NCI-H1436 treated with DMSO at 0.1 percent for 48 hours (cell line): Measurements from ENCODE around the gene GIT1.

Experiments
- DNase-seq: peaks from one replicate; lab custom pipeline; 2025; lab: John Stamatoyannopoulos, UW

GIT1 gene

DNA sequence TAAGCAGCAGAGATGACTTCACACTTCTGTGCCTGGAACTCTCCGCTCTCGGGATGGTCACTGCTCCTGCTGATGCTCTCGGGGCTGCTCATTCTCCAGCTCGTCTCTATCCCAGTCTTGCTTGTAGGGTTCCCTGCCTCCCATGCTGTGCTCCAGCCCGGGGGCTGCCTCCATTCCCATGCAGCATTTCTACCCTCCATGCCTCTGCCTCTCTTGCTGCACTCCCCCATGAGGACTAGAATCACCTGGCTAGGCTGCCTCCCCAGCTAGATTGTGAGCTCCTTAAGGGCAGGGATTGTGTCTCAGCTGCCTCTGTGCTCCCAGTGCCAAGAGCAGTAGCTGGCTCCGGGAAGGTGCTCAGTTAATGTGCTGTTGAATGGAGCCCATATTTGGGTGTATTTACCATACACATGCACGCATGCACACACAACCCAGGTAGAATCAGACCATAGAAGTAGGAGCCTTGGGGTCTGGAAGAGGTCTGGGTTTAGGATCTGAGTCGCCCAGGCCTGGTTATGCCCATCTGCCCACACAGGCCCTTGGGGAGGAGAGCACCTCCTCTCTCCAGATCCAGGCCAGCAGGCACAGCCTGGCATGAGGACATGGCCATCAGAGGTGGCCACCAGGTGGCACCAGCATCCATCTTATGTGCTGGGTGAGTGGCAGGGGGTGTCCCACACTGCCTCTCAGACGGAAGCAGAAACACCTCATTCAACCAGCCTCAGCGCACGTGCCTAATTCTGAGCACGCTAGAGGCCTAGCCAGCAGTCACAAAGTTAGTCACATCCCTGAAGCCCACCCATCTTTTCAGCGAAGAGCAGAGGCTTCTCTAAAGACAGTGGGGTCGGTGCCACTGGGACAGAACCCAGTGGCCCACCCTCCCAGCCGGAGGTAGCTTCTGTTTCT, 9.3 kb downstream of the GIT1 start:
- DNase-seq = peak; percentile 45

GRCh38 chr17:29578626-29579485, 10.6 kb downstream of the GIT1 start:
- DNase-seq = no peak

GRCh38 chr17:29577385-29578211, 11.8 kb downstream of the GIT1 start:
- no peak for DNase-seq

- DNase-seq = no peak
These were observed 12.5 kb downstream of the GIT1 start for GRCh38 chr17:29577001-29577370.

DNA sequence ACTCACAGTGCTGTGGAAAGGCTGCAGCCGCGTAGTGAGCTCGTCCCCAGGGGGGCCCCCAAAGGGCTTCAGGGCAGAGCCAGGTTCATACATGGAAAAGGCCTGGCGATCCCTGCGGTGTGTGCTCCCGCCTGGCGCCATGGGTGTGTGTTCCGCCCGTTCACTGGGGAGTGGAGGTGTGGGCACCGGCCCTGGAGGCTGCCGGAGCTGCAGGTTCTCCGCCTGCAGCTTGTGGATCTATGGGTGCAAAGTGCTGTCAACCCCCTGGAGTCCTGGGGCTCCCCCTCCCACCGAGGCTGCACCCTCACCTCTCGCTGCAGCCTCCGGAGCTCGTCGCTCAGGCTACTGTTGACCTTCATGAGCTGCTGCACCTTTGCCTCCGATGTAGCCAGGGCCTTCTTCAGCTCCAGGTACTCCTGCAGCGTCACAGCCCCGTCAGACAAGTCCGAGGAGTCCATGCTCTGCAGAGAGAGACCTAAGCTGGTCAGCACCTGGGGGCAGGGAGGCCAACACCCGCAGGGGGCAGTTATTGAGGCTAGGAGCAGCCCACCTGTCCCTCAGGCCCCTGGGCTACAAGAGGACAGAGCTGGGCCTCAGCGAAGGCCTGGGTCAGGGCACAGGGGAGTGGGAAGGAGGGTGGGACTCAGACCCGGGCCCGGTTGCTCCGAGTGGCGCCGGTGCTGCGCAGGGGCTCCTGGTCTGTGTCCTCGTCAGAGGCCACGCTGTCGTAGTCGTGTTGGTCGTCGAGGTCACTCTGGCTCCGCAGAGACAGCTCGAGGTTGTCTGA, 13.0 kb downstream of the GIT1 start:
- no peak for DNase-seq

- DNase-seq = no peak
These were observed 13.8 kb downstream of the GIT1 start for GRCh38 chr17:29575511-29576213.

- DNase-seq = no peak
These were observed 14.5 kb downstream of the GIT1 start for GRCh38 chr17:29574732-29575510.

DNA sequence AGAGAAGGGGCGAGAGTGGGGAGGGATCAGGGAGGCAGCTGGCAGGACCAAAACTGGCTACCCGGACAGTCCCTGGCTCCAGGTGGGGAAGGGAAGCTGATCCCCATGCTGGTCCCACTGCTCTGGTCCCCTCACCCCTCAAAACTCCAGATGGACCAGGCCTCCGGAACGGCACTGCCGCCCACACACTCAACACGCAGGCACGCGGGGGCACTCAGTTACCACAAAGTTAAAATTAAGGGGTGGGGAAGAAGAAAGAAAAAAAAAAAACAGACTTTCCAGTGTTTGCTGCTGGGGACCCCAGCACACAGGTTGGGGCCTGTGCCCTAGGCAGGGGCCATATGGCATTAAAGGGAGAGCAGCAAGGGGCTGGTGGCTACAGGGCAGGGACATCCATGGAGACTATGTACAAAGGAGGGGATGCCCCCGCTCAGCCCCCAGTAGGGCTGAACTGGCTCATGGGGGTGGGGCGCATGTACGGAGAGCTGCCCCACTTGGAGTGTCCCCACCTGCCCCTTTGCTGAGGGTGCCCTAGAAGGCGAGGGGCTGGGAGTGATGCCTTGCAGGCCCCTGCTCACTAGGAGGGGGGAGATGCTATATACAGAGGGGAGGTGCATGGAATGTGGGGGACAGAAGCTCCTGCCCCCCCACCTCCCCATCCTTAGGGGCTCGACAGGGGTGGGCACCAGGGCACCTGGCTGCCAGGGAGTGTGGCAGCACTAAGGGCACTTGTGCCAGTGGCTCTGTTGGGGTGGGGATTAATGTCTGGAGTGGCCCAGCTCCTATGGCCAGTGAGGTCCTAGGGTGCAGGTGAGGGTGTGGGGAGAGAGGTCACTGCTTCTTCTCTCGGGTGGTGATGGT, 15.3 kb downstream of the GIT1 start:
- DNase-seq = no peak

GRCh38 chr17:29573558-29573869, 15.9 kb downstream of the GIT1 start:
- no peak for DNase-seq

GRCh38 chr17:29572691-29573557, 16.5 kb downstream of the GIT1 start:
- no peak for DNase-seq

DNA sequence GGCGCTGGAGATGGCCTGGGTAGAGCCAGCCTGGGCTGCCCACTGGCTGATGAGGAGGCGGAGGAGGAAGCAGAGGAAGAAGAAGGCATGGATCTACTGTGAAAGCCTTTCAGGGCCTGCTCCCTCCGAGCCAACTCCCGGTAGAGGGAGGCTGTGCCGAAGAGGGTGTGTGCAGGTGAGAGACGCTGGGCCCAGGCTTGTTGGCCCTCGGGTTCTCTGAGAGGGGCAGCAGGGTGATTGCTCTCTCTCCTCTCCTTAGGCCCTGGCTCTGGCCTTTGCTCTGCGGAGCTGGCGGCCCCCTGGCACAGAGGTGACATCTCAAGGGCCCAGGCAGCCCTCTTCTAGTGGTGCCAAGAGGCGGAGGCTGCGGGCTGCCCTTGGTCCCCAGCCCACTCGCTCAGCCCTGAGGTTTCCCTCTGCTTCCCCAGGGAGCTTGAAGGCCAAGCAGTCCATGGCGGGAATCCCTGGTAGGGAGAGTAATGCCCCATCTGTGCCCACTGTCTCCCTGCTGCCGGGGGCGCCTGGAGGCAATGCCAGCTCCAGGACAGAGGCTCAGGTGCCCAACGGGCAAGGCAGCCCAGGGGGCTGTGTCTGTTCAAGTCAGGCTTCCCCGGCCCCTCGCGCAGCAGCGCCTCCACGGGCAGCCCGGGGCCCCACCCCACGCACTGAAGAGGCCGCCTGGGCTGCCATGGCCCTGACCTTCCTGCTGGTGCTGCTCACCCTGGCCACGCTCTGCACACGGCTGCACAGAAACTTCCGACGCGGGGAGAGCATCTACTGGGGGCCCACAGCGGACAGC, 17.4 kb downstream of the GIT1 start:
- no peak for DNase-seq

GRCh38 chr17:29571486-29571882, 18.0 kb downstream of the GIT1 start:
- DNase-seq = no peak

DNA sequence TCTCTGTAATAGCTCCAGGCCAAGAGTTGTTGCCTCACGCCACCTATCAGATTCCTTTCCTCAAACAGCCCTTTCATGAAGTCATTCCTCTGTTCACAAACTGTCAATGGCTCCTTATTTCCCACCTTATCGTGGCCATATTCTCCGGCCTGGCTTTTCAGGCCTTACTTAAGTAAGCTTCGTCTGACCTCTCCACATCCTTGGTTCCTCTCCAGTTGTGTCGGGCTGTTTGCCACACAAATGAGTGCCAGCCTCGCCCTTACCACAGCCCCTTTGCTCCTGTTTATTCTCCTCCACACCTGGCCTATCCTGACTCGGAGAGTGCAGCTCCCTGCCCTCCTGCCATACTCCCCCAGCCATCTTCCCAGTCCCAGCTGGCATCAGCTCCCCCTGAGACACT, 18.9 kb downstream of the GIT1 start:
- no peak for DNase-seq

DNA sequence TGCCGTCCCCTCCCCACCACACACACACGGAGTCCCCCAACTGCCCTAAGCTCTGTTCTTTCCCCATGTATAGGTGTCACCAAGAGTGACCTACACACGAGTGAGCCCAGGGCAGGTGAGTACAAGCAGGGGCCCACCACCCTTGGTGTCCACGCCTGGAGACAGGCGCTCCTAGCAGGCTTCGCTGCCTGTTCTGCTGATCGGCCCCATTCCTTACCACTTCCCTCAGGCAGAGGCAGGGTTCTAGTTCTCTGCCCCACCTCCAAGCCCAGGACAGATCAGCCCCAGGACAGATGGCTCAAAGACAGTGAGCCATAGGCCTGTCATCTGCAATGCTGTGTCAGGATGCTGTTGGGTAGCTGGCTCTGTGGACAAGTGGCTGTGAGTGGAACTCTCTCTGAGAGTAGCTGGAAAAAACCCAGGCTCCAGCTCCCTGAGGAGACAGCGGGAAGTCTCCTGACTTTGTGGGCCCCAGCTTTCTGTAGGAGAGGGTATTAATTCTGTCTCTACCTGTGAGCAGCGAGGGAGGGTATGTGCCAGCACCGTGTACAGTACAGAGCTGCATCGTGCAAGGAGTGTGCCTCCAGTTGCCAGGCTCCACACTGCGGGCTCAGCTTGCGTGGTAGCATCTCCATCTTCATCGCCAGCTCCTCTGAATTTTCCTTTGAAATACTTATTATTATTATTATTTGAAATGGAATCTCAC, 20.1 kb downstream of the GIT1 start:
- no peak for DNase-seq

- peak; percentile 68 for DNase-seq
These were observed 20.9 kb downstream of the GIT1 start, which contains the start of gene TP53I13 for GRCh38 chr17:29568331-29569244. Gene TP53I13, plus strand, starts transcription at chr17:29568701. Its CDS starts 58 bp downstream, at chr17:29568759.
